Upper lobe of left lung (tissue), 6 donors: ENCODE results near the gene IL16. TPM values are rescaled to one million over a fixed set of nuclear protein-coding genes. Genes with fewer than 3 reads are reported as not detected.

Source experiments
- ATAC-seq, 2 donors: fragments of 200-7000 bp; cut with Tn5 transposase; one replicate each; pipeline ENCODE4 v1.9.1; 2022; ENCODE audit warnings: mild to moderate bottlenecking in 2 of 2, moderate library complexity in 2 of 2; ENCODE audit not compliant: low FRiP score in 2 of 2
- DNase-seq, 2 donors: peaks; one replicate each; pipeline ENCODE4 v3.0.0-alpha.2; 2019 to 2020
- H3K27ac ChIP-seq, 4 donors: fragments of 200-600 bp; sonication (generic); one replicate each; pipeline ENCODE4 v1.5.1; 2016 to 2019
- H3K27me3 ChIP-seq, 4 donors: fragments of 200-600 bp; sonication (generic); one replicate each; pipeline ENCODE4 v1.5.1; 2017 to 2019
- H3K36me3 ChIP-seq, 4 donors: fragments of 200-600 bp; sonication (generic); one replicate each; pipeline ENCODE4 v1.5.1; 2016 to 2019
- H3K4me1 ChIP-seq, 4 donors: fragments of 200-600 bp; sonication (generic); one replicate each; pipeline ENCODE4 v1.5.1; 2018 to 2019
- H3K4me3 ChIP-seq, 4 donors: fragments of 200-600 bp; sonication (generic); one replicate each; pipeline ENCODE4 v1.5.1; 2017 to 2019; ENCODE audit warnings: mild to moderate bottlenecking in 2 of 4, moderate library complexity in 1 of 4
- H3K9me3 ChIP-seq, 4 donors: fragments of 200-600 bp; sonication (generic); one replicate each; pipeline ENCODE4 v1.5.1; 2018 to 2019
- CTCF ChIP-seq, 6 experiments: fragments of 450-650 bp in 4 of 6; fragments of 200-600 bp in 2 of 6; sonication (generic) in 2 of 6; IDR thresholded peaks; one replicate each; pipeline ENCODE4 v1.5.1; 2016 to 2019; ENCODE audit warnings: antibody characterized with exemption in 6 of 6
- EP300 ChIP-seq, 4 donors: sonication (generic); formaldehyde crosslinking; IDR thresholded peaks; one replicate each; pipeline ENCODE4 v1.5.1; 2017; ENCODE audit warnings: antibody characterized with exemption in 4 of 4, control low read depth in 2 of 4
- POLR2A ChIP-seq, 4 donors: fragments of 450-650 bp; IDR thresholded peaks; one replicate each; pipeline ENCODE4 v1.5.1; 2016 to 2017; ENCODE audit warnings: antibody characterized with exemption in 4 of 4, mild to moderate bottlenecking in 2 of 4
- POLR2AphosphoS5 ChIP-seq, 2 donors: sonication (generic); formaldehyde crosslinking; IDR thresholded peaks; one replicate each; pipeline ENCODE4 v1.5.1; 2017; ENCODE audit warnings: antibody characterized with exemption in 2 of 2
- WGBS, 2 donors: methylation state at CpG; one replicate each; pipeline ENCODE4 v1.1.5; 2017 to 2018; 5-methylcytosine and 5-hydroxymethylcytosine counted together
- total RNA-seq, 6 donors: library from RNA; depleted of rRNA in 4 of 6; stranded (reverse); fragments of >200 nt in 4 of 6; gene quantifications; one replicate each; pipeline versions ENCODE4 v1.1.0 to v1.2.1, GENCODE V29; 2016 to 2021
- donor health status: DM: no; HTN: no; CAD: no; lungs with moderate emphysema.
- donor health status: DM: no; HTN: yes; CAD: no; lungs with severe emphysema.

IL16 gene
- total RNA-seq, 6 donors from 2014 or later, result 18.9 to 102 (median 31.8) TPM

- Histone ChIP-seq H3K4me1 (no peaks in the 10 kb centered on the region), H3K9me3 (no peaks in the 10 kb centered on the region), H3K27ac (no peak overlapping the region), H3K36me3 (no peaks in the 10 kb centered on the region), H3K4me3 (no peak overlapping the region), H3K27me3 (no peaks in the 10 kb centered on the region)
- DNase-seq (no peak), ATAC-seq (no peak)
- WGBS, 2 donors, result 84 to 89% methylated on average over 5 of the region's 5 CpGs
- TF ChIP-seq CTCF (IDR thresholded peaks at IDR 0.05) (no peak), EP300 (IDR thresholded peaks at IDR 0.05) (no peak), POLR2AphosphoS5 (IDR thresholded peaks at IDR 0.05) (no peak), POLR2A (IDR thresholded peaks at IDR 0.05) (no peak)
Observed at GRCh38 chr15:81339321-81339720, 142.6 kb downstream of the IL16 start.

DNA sequence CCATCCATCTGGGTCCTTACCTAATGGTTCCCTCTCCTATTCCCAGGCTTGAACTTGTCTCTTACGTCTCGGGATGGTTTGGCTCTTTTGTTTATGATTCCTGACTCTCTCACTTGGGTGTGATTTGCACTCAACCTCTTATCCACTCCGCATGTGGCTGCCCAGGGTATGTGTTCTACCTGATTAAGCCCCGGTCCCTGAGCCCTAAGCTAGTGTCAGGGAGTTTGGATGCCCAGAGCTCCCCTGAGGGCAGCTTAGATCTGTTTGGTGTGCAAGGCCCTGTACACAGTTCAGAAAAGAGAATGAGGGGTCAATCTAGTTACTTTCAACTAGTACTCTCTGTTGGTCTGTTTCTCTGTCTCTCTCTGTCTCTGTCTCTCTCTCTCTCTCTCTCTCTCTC, 143.2 kb downstream of the IL16 start:
- WGBS, 2 donors, result 67 to 72% methylated on average over 4 of the region's 4 CpGs
- no peak overlapping the region for H3K4me3 ChIP-seq
- DNase-seq, result no peak
- H3K36me3 ChIP-seq, result no peaks in the 10 kb centered on the region
- no peaks in the 10 kb centered on the region for H3K4me1 ChIP-seq
- H3K27ac ChIP-seq, result no peak overlapping the region
- no peaks in the 10 kb centered on the region for H3K9me3 ChIP-seq
- no peaks in the 10 kb centered on the region for H3K27me3 ChIP-seq
- TF ChIP-seq POLR2AphosphoS5 (IDR thresholded peaks at IDR 0.05) (no peak), POLR2A (IDR thresholded peaks at IDR 0.05) (no peak), EP300 (IDR thresholded peaks at IDR 0.05) (no peak), CTCF (IDR thresholded peaks at IDR 0.05) (no peak)
- ATAC-seq, result no peak

- Histone ChIP-seq H3K4me3 (no peak overlapping the region), H3K9me3 (no peaks in the 10 kb centered on the region), H3K27ac (no peak overlapping the region), H3K36me3 (no peaks in the 10 kb centered on the region), H3K27me3 (no peaks in the 10 kb centered on the region), H3K4me1 (no peaks in the 10 kb centered on the region)
- TF ChIP-seq CTCF (IDR thresholded peaks at IDR 0.05) (no peak), POLR2A (IDR thresholded peaks at IDR 0.05) (no peak), EP300 (IDR thresholded peaks at IDR 0.05) (no peak), POLR2AphosphoS5 (IDR thresholded peaks at IDR 0.05) (no peak)
- ATAC-seq (no peak), DNase-seq (no peak)
- WGBS, 2 donors, result 89 to 90% methylated on average over 4 of the region's 4 CpGs
Observed at GRCh38 chr15:81341351-81341750, 144.7 kb downstream of the IL16 start.

DNA sequence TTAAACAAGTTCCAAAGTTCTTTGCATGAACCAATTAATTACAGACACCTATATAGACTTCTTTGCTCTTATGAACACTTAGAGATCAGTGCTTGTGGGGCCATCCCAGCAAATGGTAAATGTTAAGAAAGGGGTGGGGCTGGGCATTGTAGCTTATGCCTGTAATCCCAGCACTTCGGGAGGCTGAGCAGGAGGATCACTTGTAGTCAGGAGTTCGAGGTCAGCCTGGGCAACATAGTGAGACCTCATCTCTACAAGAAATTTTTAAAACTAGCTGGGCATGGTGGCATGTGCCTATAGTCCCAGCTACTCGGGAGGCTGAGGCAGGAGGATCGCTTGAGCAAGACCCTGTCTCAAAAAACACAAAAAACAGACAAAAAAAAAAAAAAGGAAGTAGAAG, 146.7 kb downstream of the IL16 start:
- Histone ChIP-seq H3K36me3 (no peaks in the 10 kb centered on the region), H3K27me3 (no peaks in the 10 kb centered on the region), H3K4me1 (no peaks in the 10 kb centered on the region), H3K27ac (no peak overlapping the region), H3K4me3 (no peak overlapping the region), H3K9me3 (no peaks in the 10 kb centered on the region)
- WGBS, 2 donors, result 87 to 94% methylated on average over 4 of the region's 4 CpGs
- DNase-seq (no peak), ATAC-seq (no peak)
- TF ChIP-seq POLR2A (IDR thresholded peaks at IDR 0.05) (no peak), EP300 (IDR thresholded peaks at IDR 0.05) (no peak), POLR2AphosphoS5 (IDR thresholded peaks at IDR 0.05) (no peak), CTCF (IDR thresholded peaks at IDR 0.05) (no peak)

GRCh38 chr15:81346611-81347010, 149.9 kb downstream of the IL16 start:
- Histone ChIP-seq H3K27me3 (no peaks in the 10 kb centered on the region), H3K4me1 (no peaks in the 10 kb centered on the region), H3K9me3 (no peaks in the 10 kb centered on the region), H3K4me3 (no peak overlapping the region), H3K36me3 (no peaks in the 10 kb centered on the region), H3K27ac (no peak overlapping the region)
- no peak for TF ChIP-seq CTCF (IDR thresholded peaks at IDR 0.05)
- TF ChIP-seq POLR2A (IDR thresholded peaks at IDR 0.05), result no peak
- TF ChIP-seq EP300 (IDR thresholded peaks at IDR 0.05), result no peak
- no peak for TF ChIP-seq POLR2AphosphoS5 (IDR thresholded peaks at IDR 0.05)
- 54 to 75% methylated on average over 2 of the region's 2 CpGs for WGBS, 2 donors
- DNase-seq, result no peak
- ATAC-seq, result no peak
